Stimulated activated naive CD8-positive, alpha-beta T cell treated with anti-CD3 and anti-CD28 coated beads, Interleukin-15, Interleukin-2, amounts not matched to agents 100 ng/mL and 50 ng/mL, for 24 hours (primary cell): Measurements from ENCODE around the gene GRAMD1B.
A peak's percentile ranks its signal among the peaks of the same experiment; 100 is the strongest.

Experiments used
- H3K27ac Mint-ChIP-seq: one replicate; pipeline ENCODE4 v1.8.0; 2021; ENCODE audit warnings: mild to moderate bottlenecking, mixed read lengths
- H3K27me3 Mint-ChIP-seq: one replicate; pipeline ENCODE4 v1.8.0; 2021; ENCODE audit warnings: mixed read lengths
- H3K36me3 Mint-ChIP-seq: one replicate; pipeline ENCODE4 v1.8.0; 2021; ENCODE audit warnings: low read depth, mixed read lengths
- H3K4me1 Mint-ChIP-seq: one replicate; pipeline ENCODE4 v1.8.0; 2021; ENCODE audit warnings: low read depth, mixed read lengths
- H3K4me3 Mint-ChIP-seq: one replicate; pipeline ENCODE4 v1.8.0; 2021; ENCODE audit warnings: mild to moderate bottlenecking, mixed read lengths
- H3K9me3 Mint-ChIP-seq: one replicate; pipeline ENCODE4 v1.8.0; 2021; ENCODE audit warnings: mixed read lengths

The GRAMD1B gene

DNA sequence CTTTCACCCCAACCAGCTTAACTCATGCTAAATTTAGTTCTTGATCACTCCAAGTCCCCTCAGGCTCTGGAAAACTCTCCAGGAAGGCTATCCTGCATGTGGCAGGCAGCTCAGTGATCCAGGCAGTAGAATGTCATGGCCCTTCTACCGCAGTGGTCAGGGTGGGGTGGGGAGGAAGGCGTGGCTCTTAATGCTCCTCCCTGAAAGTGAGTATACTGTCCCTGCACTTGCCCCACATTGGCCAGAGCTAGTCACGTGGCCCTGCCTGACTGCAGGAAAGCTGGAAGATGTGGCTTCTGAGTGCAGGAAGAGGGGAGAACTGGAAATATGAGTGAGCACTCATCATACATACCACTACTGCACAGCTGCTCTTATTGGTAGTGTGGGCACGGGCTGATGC, 102.1 kb downstream of the GRAMD1B start:
- Mint-ChIP-seq H3K36me3 (no peaks in the 10 kb centered on the region), H3K4me3 (no peak overlapping the region), H3K4me1 (no peaks in the 10 kb centered on the region), H3K9me3 (no peaks in the 10 kb centered on the region), H3K27ac (no peak overlapping the region), H3K27me3 (no peaks in the 10 kb centered on the region)

DNA sequence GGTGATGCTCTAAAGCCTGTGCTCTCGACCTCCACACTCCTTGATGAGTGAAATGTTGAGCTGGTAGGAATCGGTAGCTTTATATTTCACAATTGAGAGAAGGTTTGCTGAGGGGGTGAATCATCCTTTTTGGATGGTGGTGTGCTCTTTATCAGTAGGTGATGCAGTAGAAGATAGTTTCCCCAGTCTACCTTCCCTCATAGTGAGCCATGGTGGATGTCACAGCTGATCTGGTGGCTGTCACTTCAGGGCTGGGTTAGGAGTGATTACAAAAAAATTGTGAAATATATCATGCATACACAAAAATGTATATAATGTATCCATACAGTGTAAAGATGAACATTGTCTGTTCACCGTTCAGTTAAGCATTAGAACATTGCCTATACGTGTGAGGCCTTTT, 105.3 kb downstream of the GRAMD1B start:
- Mint-ChIP-seq H3K4me1 (peaks cover 4% of the 10 kb centered on the region), H3K27me3 (no peaks in the 10 kb centered on the region), H3K9me3 (no peaks in the 10 kb centered on the region), H3K36me3 (no peaks in the 10 kb centered on the region), H3K27ac (no peak overlapping the region), H3K4me3 (no peak overlapping the region)

DNA sequence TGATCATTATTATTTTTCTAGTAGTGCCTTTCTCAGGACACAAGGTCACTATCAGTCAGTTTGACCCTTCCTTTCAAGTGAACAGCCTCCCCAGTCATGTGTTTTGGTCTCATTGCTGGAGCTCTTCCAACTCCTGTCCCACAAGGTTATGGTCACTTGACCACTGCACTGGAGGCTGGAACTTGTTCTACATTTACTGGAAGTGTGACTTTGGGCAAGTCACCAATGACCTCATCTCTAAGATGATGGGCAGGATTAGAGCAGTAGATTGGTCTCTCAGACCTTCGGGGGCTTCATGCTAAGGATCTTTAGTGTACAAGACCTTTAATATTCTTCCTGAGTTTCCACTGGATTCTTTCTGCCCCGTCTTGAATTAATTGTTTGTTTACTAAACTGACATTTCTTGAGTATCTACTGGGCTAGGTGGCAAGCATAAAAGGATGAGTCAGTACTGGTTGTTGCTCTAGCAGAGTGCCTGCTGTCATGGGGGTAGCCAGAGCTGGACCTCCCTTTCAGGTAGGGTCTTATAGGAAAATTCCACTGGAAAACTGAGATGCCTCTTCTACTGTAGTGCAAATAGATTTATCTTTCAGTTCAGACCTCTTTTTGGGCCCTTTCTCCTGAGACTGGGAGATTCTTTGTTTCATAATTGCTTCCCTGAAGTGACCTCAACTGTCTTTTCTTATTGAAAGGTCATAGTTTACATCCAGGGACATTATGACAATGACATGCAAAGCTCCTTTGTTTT, 106.8 kb downstream of the GRAMD1B start:
- Mint-ChIP-seq H3K36me3 (peaks cover under 1% of the 10 kb centered on the region), H3K27ac (peak overlapping the region; percentile 6), H3K4me1 (peaks cover 4% of the 10 kb centered on the region), H3K9me3 (no peaks in the 10 kb centered on the region), H3K4me3 (no peak overlapping the region), H3K27me3 (no peaks in the 10 kb centered on the region)

DNA sequence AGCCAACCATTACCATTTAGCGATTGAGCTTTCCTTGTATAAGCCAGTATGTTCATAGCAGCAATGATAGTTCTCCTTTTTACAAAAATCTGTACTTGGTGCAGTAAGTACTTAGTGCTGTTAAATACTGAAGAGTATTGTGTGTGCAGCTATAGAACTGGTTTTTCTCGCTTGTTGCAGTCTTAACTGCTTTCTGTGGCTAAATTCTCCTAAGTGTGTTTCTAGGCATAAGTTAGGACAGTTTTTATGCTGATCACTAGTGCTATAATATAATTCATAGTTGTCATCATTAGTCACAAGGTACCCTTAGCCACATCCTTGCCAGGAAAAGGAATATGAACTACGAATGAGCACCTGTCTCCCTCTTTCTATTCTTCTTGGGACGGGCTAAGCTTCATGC, 107.7 kb downstream of the GRAMD1B start:
- Mint-ChIP-seq H3K27me3 (no peaks in the 10 kb centered on the region), H3K4me3 (no peak overlapping the region), H3K4me1 (peaks cover 4% of the 10 kb centered on the region), H3K9me3 (no peaks in the 10 kb centered on the region), H3K27ac (no peak overlapping the region), H3K36me3 (peaks cover 4% of the 10 kb centered on the region)

DNA sequence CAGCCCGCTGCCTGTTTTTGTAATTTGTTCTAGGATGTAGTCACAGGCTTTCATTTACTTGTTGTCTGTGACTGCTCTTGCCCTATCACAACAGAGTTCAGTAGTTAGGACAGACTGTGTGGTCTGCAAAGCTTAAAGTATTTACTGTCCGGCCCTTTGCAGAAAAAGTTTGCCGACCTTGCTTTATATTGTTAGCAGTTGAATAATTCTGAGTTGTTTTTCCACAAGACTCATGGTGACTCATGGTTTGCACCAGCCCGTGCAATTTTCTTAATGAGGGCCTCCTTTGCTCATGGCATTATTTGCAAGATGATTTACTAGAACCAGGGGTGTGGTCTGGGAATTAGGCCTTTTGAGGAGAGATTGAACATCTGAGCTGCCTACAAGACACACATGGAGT, 113.7 kb downstream of the GRAMD1B start:
- no peak overlapping the region for H3K4me3 Mint-ChIP-seq
- no peaks in the 10 kb centered on the region for H3K9me3 Mint-ChIP-seq
- H3K27me3 Mint-ChIP-seq, result no peaks in the 10 kb centered on the region
- peaks cover 9% of the 10 kb centered on the region for H3K4me1 Mint-ChIP-seq
- H3K36me3 Mint-ChIP-seq, result peaks cover 4% of the 10 kb centered on the region
- H3K27ac Mint-ChIP-seq, result no peak overlapping the region

DNA sequence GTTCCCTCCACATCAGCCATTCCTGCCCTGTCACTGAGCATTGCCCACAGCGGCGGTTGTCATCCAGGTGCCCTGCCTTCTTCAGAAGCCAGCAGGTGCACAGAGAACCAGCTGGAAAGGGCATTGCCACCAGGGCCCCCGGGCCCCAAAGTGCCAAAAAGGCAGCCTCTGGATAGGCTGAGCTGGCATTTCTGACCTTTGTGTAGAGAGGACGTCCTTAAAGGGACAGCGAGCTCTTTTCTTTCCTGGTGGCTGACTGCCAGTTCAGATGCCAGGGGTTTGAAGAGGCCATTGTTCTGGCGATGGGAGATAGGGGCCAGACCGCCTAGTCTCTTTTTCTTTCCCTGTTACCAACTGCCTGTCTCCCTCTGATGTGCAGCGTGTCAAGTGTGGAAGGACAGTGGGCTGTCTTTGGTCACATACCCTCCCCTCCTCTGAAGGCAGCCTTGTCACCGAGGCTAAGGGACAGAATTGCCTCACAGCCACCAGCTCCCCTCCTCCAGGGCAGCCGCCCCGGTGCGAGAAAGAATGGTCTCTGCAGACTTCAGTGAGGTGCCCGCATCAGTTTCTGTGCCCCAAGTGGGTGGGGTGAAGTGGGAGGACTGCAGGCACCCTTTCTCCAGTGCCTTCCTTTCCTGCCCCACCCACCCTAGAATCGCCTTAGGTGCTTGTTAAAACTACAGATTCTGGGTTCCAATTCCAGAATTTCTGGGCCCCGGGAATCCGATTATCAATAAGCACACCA, 114.7 kb downstream of the GRAMD1B start:
- peaks cover 4% of the 10 kb centered on the region for H3K36me3 Mint-ChIP-seq
- no peaks in the 10 kb centered on the region for H3K27me3 Mint-ChIP-seq
- no peak overlapping the region for H3K27ac Mint-ChIP-seq
- peaks cover 11% of the 10 kb centered on the region for H3K4me1 Mint-ChIP-seq
- no peaks in the 10 kb centered on the region for H3K9me3 Mint-ChIP-seq
- no peak overlapping the region for H3K4me3 Mint-ChIP-seq

DNA sequence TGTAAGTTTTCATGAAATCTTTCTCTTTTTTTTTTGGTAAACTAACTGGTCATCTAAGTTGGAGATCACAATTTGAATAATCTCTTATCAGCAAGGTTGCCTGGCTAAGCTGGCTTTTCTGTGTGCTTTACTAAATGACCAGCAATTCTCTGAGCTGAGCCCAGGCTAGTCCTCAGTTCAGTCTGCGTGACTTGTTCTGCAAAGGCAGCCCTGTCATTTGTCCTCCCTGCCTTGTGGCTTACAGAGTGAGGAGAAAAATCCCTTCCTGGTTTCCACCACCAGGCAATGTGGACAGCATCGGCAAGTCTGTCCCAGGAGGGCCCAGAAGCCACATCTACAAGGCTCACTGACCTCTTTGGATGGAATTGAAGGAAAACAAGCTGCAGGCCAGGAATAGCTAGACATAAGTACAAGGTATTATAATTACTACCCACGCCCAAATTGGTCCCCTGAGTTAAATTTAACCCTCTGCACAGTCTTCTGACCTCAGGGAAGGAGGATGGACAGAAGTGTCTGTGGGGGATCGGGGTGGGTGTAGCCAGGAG, 115.7 kb downstream of the GRAMD1B start:
- Mint-ChIP-seq H3K27me3 (no peaks in the 10 kb centered on the region), H3K4me3 (no peak overlapping the region), H3K36me3 (peaks cover 4% of the 10 kb centered on the region), H3K27ac (no peak overlapping the region), H3K4me1 (peaks cover 18% of the 10 kb centered on the region), H3K9me3 (no peaks in the 10 kb centered on the region)

DNA sequence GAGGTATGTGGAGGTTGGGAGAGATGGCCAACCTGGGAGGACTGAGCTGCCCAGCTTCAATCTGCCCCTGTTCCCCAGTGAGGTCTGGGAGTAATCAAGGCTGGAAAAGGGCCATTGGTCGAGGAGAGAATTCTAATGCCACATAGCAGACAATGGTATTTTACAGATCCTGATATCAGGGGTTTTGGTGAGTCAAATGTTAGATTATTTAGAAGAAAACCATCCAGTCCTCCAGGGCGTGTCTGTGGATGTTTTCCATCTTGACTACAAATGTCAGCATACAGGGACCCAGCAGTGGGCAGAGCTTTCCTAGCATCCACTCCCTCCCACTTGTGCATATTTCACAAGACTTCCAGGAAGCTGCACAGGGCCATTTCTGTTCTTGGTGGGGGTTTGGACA, 116.4 kb downstream of the GRAMD1B start:
- H3K4me1 Mint-ChIP-seq, result peaks cover 18% of the 10 kb centered on the region
- H3K27me3 Mint-ChIP-seq, result no peaks in the 10 kb centered on the region
- H3K9me3 Mint-ChIP-seq, result no peaks in the 10 kb centered on the region
- H3K4me3 Mint-ChIP-seq, result no peak overlapping the region
- H3K27ac Mint-ChIP-seq, result no peak overlapping the region
- peaks cover 4% of the 10 kb centered on the region for H3K36me3 Mint-ChIP-seq

DNA sequence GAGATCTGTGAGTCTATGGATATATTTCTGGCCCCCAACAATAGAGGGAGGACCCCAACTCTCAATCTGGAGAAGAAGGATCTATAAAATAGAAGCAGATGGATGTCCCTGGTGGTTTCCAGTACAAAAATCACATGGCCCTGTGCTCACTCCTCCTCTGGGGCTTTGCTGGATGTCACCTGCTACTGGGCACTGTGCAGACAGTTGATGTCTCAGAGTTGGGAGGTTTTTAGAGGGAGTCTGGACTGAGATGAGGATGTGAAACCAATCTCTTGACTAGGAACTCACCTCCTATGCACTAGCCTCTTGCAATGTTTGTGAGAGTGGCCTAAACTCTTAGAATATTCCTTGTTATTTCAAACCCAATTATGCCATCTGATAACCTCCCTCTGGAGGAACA, 117.1 kb downstream of the GRAMD1B start:
- Mint-ChIP-seq H3K4me1 (peaks cover 18% of the 10 kb centered on the region), H3K9me3 (no peaks in the 10 kb centered on the region), H3K27me3 (no peaks in the 10 kb centered on the region), H3K27ac (no peak overlapping the region), H3K4me3 (no peak overlapping the region), H3K36me3 (no peaks in the 10 kb centered on the region)

DNA sequence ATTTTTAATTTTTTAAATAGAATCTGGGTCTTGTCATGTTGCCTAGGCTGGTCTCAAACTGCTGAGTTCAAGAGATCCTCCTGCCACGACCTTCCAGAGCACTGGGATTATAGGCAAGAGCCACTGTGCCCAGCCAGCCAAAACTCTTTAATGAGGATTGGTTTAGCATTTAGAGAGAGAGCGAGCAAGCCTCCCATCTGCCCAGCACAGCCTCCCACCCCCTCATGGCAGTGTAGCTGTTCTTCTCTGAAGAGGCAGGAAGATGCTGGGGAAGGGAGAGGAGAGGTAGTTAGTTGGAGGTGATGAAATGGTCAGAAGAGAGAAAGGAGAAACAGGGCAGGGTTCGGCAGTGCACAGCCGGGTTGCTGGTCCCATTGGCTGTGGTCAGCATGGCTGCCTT, 118.7 kb downstream of the GRAMD1B start:
- Mint-ChIP-seq H3K27me3 (no peaks in the 10 kb centered on the region), H3K9me3 (no peaks in the 10 kb centered on the region), H3K27ac (no peak overlapping the region), H3K4me1 (peaks cover 17% of the 10 kb centered on the region), H3K36me3 (no peaks in the 10 kb centered on the region), H3K4me3 (no peak overlapping the region)

DNA sequence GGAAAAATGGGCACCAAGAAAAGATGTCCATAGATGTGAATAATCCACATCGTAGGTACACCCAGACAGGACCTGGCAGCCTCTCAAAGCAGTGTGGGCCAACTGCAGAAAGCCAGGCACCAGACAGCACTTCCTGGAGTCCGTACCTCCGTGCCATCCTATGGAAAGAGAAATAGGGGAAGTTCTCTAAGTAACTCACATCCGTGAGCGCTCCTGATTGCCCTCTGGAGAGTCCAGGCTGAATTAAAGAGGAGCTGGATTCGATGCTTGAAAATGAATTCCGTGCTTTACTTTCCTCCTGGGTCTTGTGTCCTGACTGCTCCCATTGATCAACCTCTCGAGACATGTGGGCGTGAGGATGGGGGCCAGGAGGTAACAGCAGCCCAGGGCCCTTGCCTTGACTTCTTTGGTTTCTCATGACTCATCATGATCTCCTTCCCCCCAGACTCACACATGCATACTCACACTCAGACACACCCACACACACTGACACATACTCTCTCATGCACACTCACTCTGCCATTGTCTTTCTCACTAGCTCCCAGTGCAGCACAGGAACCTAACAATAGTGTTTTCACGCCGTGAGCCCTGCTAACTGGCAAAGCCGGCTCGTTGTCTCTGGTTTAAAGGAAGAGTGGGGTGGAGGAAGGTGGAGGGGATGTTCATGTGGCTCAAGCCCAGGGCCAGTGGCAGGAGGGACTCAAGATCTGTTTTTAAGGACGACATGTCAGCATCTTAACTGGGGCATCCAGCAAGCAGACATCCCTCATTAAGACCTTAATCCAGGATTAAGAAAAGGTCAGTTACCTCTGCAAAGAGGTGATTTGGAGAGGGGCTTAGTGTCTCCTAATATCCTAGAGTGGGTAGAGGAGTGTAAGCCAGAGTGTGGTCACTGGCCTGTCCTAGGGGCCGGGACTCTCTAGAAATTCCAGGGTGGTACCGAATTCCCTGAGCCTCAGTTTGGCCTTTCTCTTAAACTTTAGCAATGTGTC, 120.2 kb downstream of the GRAMD1B start:
- H3K36me3 Mint-ChIP-seq, result no peaks in the 10 kb centered on the region
- no peaks in the 10 kb centered on the region for H3K27me3 Mint-ChIP-seq
- H3K27ac Mint-ChIP-seq, result peak overlapping the region; percentile 7
- H3K9me3 Mint-ChIP-seq, result no peaks in the 10 kb centered on the region
- H3K4me3 Mint-ChIP-seq, result no peak overlapping the region
- H3K4me1 Mint-ChIP-seq, result peaks cover 9% of the 10 kb centered on the region

DNA sequence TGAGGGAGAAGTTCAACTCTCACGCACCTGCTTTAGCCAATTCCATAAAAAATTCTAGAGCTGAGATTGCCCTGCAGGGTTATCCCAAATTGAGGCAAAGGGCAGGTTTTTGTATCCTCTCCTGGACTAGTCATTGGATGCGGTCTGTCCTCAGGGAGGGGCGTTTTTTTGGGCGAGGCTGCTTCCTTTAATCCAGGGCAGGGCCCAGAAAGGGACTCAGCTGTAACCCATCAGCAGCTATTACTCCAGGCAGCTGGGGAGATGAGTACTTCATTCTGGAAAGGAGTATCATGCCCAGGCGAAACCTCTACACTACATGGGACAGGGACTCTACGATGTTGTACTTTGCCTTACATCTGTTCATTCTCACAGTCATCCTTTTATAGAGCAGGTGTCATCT, 121.0 kb downstream of the GRAMD1B start:
- H3K27me3 Mint-ChIP-seq, result no peaks in the 10 kb centered on the region
- no peaks in the 10 kb centered on the region for H3K9me3 Mint-ChIP-seq

DNA sequence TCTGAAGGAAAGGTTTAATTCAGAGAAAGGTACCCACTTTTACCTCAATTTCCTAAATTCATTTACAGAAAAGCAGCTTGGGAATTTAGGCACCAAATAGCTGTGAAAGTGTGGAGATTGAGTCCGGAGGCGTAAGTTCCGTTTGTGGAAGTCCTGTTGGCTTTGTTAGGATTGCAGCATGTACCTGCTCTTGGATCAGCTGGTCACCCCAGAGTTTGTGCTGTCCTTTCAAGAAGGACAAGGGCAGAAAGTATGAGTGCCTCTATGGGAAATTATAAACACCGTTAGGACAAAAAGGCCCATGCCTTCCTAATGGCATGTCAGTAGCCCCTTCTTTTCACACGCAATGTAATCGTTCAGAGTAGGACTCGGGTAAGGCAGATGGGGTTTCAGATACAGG, 126.6 kb downstream of the GRAMD1B start:
- Mint-ChIP-seq H3K4me1 (peaks cover 16% of the 10 kb centered on the region), H3K27me3 (peaks cover 6% of the 10 kb centered on the region), H3K36me3 (no peaks in the 10 kb centered on the region), H3K9me3 (no peaks in the 10 kb centered on the region), H3K4me3 (no peak overlapping the region), H3K27ac (no peak overlapping the region)

More for the DNA sequence above, 121.0 kb downstream of the GRAMD1B start:
- Mint-ChIP-seq H3K36me3 (no peaks in the 10 kb centered on the region), H3K4me1 (peaks cover 9% of the 10 kb centered on the region), H3K27ac (no peak overlapping the region), H3K4me3 (no peak overlapping the region)

DNA sequence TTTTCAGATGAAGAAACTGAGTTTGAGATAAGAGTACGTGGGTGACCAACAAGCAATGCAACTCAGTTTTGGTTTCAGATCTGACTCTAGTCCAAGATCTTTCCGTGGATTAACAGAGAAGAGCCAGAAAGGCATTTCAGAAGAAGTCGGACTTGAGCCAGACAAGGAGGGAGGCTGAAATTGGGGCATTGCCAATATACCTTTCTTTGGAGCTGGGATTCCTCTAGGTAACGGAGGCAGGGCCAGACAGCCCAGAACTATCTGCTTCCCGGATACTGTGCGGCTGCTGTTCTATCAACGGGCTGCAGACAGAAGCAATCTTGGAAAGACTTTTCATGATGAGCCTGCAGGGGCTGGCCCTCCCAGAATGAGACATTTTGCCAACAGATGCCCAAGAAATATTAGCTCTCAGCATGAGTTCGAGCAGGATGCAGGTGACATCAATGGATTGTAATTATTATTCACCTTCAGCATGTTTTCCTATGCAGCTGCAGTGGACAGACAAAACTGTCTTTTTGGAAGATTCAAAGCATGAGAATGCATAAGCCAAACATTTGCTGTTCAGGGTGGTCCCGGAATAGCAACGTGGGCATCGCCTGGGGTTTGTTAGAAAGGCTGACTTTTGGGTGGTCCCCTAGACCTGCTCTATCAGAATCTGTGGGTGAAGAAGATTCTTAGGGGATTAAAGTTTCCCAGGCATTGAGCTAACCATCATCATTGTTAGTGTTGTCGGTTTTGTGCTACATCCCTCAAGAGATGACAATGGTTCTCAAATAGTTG, 128.7 kb downstream of the GRAMD1B start:
- no peaks in the 10 kb centered on the region for H3K36me3 Mint-ChIP-seq
- peaks cover 6% of the 10 kb centered on the region for H3K27me3 Mint-ChIP-seq
- no peaks in the 10 kb centered on the region for H3K9me3 Mint-ChIP-seq
- H3K4me1 Mint-ChIP-seq, result peaks cover 16% of the 10 kb centered on the region
- no peak overlapping the region for H3K27ac Mint-ChIP-seq
- no peak overlapping the region for H3K4me3 Mint-ChIP-seq
